OCI-LY7 (cell line): ENCODE measurements around the gene CKLF.

Source experiments
- EZH2phosphoT487 ChIP-seq: fragments of 200-600 bp; sonication (generic); IDR thresholded peaks from 2 replicates; pipeline ENCODE4 v1.6.1; 2018; ENCODE audit warnings: low read depth, borderline replicate concordance, mild to moderate bottlenecking, mixed run types, antibody characterized with exemption, low read length, moderate library complexity, mixed read lengths
- TF ChIP-seq, protein P1 (sequence below): fragments of 200-600 bp; sonication (generic); conservative IDR thresholded peaks from 2 replicates; pipeline ENCODE4 v1.5.1; 2014; ENCODE audit warnings: mild to moderate bottlenecking, antibody characterized with exemption, low read length, moderate library complexity, mixed read lengths

DNA sequence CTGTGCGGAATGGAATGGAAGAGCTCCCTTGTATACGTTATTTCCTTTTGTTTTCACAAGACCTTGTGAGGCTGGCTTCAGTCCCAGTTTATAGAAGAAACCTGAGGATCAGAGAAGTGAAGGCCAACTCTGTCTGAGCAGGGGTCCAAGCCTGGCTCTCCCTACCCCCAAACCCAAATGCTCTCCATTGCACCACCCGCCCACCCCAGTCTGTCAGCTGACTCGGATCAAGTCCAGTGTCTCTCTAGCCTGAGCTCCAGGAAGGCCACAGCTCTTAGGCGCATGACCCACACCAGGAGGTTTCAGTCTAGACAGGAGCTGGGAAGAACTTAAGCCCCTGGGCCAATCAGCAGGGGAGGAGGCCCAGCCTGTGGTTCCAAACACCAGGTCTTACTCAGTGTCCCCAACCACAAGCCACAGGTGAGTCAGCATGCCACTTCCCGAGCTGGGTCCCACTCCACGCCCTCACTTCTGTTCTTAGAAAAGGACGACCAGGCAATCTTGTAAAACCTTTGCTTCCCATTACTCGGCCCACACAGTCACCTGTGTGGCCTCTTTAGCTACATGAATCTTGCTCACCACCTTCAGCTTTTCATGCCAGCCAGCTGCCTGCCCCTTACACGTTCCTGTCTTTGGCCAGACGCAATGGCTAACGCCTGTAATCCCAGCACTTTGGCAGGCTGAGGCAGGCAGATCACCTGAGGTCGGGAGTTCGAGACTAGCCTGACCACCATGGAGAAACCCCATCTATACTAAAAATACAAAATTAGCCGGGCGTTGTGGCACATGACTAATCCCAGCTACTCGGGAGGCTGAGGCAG lies 30.2 kb upstream of the CKLF start:
- TF ChIP-seq, protein P1, sequence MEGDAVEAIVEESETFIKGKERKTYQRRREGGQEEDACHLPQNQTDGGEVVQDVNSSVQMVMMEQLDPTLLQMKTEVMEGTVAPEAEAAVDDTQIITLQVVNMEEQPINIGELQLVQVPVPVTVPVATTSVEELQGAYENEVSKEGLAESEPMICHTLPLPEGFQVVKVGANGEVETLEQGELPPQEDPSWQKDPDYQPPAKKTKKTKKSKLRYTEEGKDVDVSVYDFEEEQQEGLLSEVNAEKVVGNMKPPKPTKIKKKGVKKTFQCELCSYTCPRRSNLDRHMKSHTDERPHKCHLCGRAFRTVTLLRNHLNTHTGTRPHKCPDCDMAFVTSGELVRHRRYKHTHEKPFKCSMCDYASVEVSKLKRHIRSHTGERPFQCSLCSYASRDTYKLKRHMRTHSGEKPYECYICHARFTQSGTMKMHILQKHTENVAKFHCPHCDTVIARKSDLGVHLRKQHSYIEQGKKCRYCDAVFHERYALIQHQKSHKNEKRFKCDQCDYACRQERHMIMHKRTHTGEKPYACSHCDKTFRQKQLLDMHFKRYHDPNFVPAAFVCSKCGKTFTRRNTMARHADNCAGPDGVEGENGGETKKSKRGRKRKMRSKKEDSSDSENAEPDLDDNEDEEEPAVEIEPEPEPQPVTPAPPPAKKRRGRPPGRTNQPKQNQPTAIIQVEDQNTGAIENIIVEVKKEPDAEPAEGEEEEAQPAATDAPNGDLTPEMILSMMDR, result no peak
- no peak for TF ChIP-seq EZH2phosphoT487
